Astrocyte (in vitro differentiated cells and primary cell): ENCODE data around the gene NSRP1.

Experiments used
- CTCF ChIP-seq: IDR thresholded peaks from 2 replicates; pipeline ENCODE4 v1.5.1; 2011; ENCODE audit warnings: low read depth, mild to moderate bottlenecking, inconsistent platforms, low read length, moderate library complexity; ENCODE audit not compliant: insufficient read depth
- EZH2 ChIP-seq: IDR thresholded peaks from 2 replicates; pipeline ENCODE4 v1.6.1; 2012; ENCODE audit warnings: mild to moderate bottlenecking, low read length, inconsistent platforms; ENCODE audit not compliant: insufficient read depth

- TF ChIP-seq EZH2 (no peak), CTCF (no peak)
Measured at GRCh38 chr17:30222251-30222650, 105.6 kb downstream of the NSRP1 start.
